ENCODE measurements around the gene ARID5B.

Gene ARID5B

GRCh38 chr10:61899997-61900828 is 1.3 kb upstream of the ARID5B start:
- Histone ChIP-seq H3K79me1 (ENCODE audit: low read depth, low read length) (no peaks in the 10 kb centered on the region), H3K27me3 (ENCODE audit: control insufficient read depth in 3 of 3, insufficient read depth in 3 of 3, low read depth in 1 of 3, low read length in 3 of 3) (peaks cover 0 to 10% (median 0%) of the 10 kb centered on the region in 3 experiments), H3K4ac (ENCODE audit: low read length) (no peak overlapping the region), H3K36me3 (replicated peaks in 1 of 2; ENCODE audit: control insufficient read depth in 2 of 2, insufficient read depth in 2 of 2, low read length in 2 of 2) (no peaks in the 10 kb centered on the region), H3K9ac (ENCODE audit: low read depth, low read length, poor library complexity) (no peak overlapping the region), H2BK5ac (ENCODE audit: low read length) (no peak overlapping the region), H4K91ac (ENCODE audit: low read depth, low read length, poor library complexity) (no peak overlapping the region), H3K18ac (ENCODE audit: low read length) (peak overlapping the region; percentile 90), H2AK5ac (ENCODE audit: low read depth, low read length) (no peak overlapping the region), H3K14ac (ENCODE audit: low read length) (no peak overlapping the region), H2BK15ac (ENCODE audit: low read length) (no peak overlapping the region), H3K4me1 (ENCODE audit: control insufficient read depth in 2 of 2, insufficient read depth in 1 of 2, low read depth in 1 of 2, low read length in 2 of 2) (peaks cover 4 to 5% of the 10 kb centered on the region in 2 donors), H3K27ac (replicated peaks; ENCODE audit: low read length) (no peak overlapping the region), H3K4me2 (ENCODE audit: insufficient read depth, low read length, poor library complexity, severe bottlenecking) (peak overlapping the region; percentile 63), H2BK12ac (ENCODE audit: low read length) (no peak overlapping the region), H3K4me3 (ENCODE audit: low read length in 2 of 2) (peak overlapping the region; percentile 63 to 74), H2BK120ac (ENCODE audit: low read depth, low read length) (no peak overlapping the region), H3K23ac (ENCODE audit: low read depth, low read length, poor library complexity) (no peak overlapping the region), H4K8ac (ENCODE audit: low read depth, low read length) (no peak overlapping the region), H2AFZ (ENCODE audit: low read length) (peak overlapping the region; percentile 95), H3K9me3 (replicated peaks in 1 of 2; ENCODE audit: control insufficient read depth in 2 of 2, insufficient read depth in 1 of 2, low read depth in 1 of 2, low read length in 2 of 2) (no peaks in the 10 kb centered on the region)
- whole genome bisulfite sequencing, 2 donors (ENCODE audit: extremely low coverage in 2 of 2, insufficient read length in 2 of 2, insufficient replicate concordance in 1 of 2) = no CpG with 5 or more reads among the region's 25 CpGs
- DNase-seq (ENCODE audit: low spot score) = no peak

GRCh38 chr10:61901829-61902444 is 438 bp downstream of the ARID5B start:
- no peak overlapping the region for H3K14ac ChIP-seq (ENCODE audit: low read length)
- H2BK120ac ChIP-seq (ENCODE audit: low read depth, low read length) = no peak overlapping the region
- DNase-seq (ENCODE audit: low spot score) = peak; percentile 39
- no peaks in the 10 kb centered on the region for H3K36me3 ChIP-seq (replicated peaks in 1 of 2; ENCODE audit: control insufficient read depth in 2 of 2, insufficient read depth in 2 of 2, low read length in 2 of 2)
- H3K27ac ChIP-seq (replicated peaks; ENCODE audit: low read length) = no peak overlapping the region
- H3K9ac ChIP-seq (ENCODE audit: low read depth, low read length, poor library complexity) = no peak overlapping the region
- no CpG with 5 or more reads among the region's 14 CpGs for WGBS, 2 donors (ENCODE audit: extremely low coverage in 2 of 2, insufficient read length in 2 of 2, insufficient replicate concordance in 1 of 2)
- H2BK5ac ChIP-seq (ENCODE audit: low read length) = no peak overlapping the region
- no peaks in the 10 kb centered on the region for H3K9me3 ChIP-seq (replicated peaks in 1 of 2; ENCODE audit: control insufficient read depth in 2 of 2, insufficient read depth in 1 of 2, low read depth in 1 of 2, low read length in 2 of 2)
- peaks cover 3 to 4% of the 10 kb centered on the region in 2 donors for H3K4me1 ChIP-seq (ENCODE audit: control insufficient read depth in 2 of 2, insufficient read depth in 1 of 2, low read depth in 1 of 2, low read length in 2 of 2)
- no peaks in the 10 kb centered on the region for H3K79me1 ChIP-seq (ENCODE audit: low read depth, low read length)
- no peak overlapping the region for H4K8ac ChIP-seq (ENCODE audit: low read depth, low read length)
- no peak overlapping the region for H3K18ac ChIP-seq (ENCODE audit: low read length)
- H2BK15ac ChIP-seq (ENCODE audit: low read length) = no peak overlapping the region
- H3K27me3 ChIP-seq (ENCODE audit: control insufficient read depth in 3 of 3, insufficient read depth in 3 of 3, low read depth in 1 of 3, low read length in 3 of 3) = peaks cover 0 to 10% (median 0%) of the 10 kb centered on the region in 3 experiments
- no peak overlapping the region for H4K91ac ChIP-seq (ENCODE audit: low read depth, low read length, poor library complexity)
- no peak overlapping the region for H3K4ac ChIP-seq (ENCODE audit: low read length)
- peak overlapping the region; percentile 63 to 78 for H3K4me3 ChIP-seq (ENCODE audit: low read length in 2 of 2)
- H2AK5ac ChIP-seq (ENCODE audit: low read depth, low read length) = no peak overlapping the region
- H2AFZ ChIP-seq (ENCODE audit: low read length) = peak overlapping the region; percentile 95
- H3K4me2 ChIP-seq (ENCODE audit: insufficient read depth, low read length, poor library complexity, severe bottlenecking) = peak overlapping the region; percentile 91
- no peak overlapping the region for H3K23ac ChIP-seq (ENCODE audit: low read depth, low read length, poor library complexity)
- no peak overlapping the region for H2BK12ac ChIP-seq (ENCODE audit: low read length)

GRCh38 chr10:61902445-61903220 is 1.1 kb downstream of the ARID5B start:
- Histone ChIP-seq H4K91ac (ENCODE audit: low read depth, low read length, poor library complexity) (no peak overlapping the region), H2BK15ac (ENCODE audit: low read length) (no peak overlapping the region), H3K4ac (ENCODE audit: low read length) (no peak overlapping the region), H2BK120ac (ENCODE audit: low read depth, low read length) (no peak overlapping the region), H4K8ac (ENCODE audit: low read depth, low read length) (no peak overlapping the region), H3K4me1 (ENCODE audit: control insufficient read depth in 2 of 2, insufficient read depth in 1 of 2, low read depth in 1 of 2, low read length in 2 of 2) (peaks cover 0 to 4% of the 10 kb centered on the region in 2 donors), H2AK5ac (ENCODE audit: low read depth, low read length) (no peak overlapping the region), H3K18ac (ENCODE audit: low read length) (no peak overlapping the region), H3K36me3 (replicated peaks in 1 of 2; ENCODE audit: control insufficient read depth in 2 of 2, insufficient read depth in 2 of 2, low read length in 2 of 2) (no peaks in the 10 kb centered on the region), H3K4me2 (ENCODE audit: insufficient read depth, low read length, poor library complexity, severe bottlenecking) (peak overlapping the region; percentile 91), H3K9me3 (replicated peaks in 1 of 2; ENCODE audit: control insufficient read depth in 2 of 2, insufficient read depth in 1 of 2, low read depth in 1 of 2, low read length in 2 of 2) (no peaks in the 10 kb centered on the region), H3K27ac (replicated peaks; ENCODE audit: low read length) (no peak overlapping the region), H2BK12ac (ENCODE audit: low read length) (no peak overlapping the region), H3K9ac (ENCODE audit: low read depth, low read length, poor library complexity) (no peak overlapping the region), H3K14ac (ENCODE audit: low read length) (no peak overlapping the region), H3K4me3 (ENCODE audit: low read length in 2 of 2) (peak overlapping the region; percentile 63 to 83), H2AFZ (ENCODE audit: low read length) (peak overlapping the region; percentile 95), H3K27me3 (ENCODE audit: control insufficient read depth in 3 of 3, insufficient read depth in 3 of 3, low read depth in 1 of 3, low read length in 3 of 3) (peaks cover 0 to 8% (median 0%) of the 10 kb centered on the region in 3 experiments), H3K23ac (ENCODE audit: low read depth, low read length, poor library complexity) (no peak overlapping the region), H2BK5ac (ENCODE audit: low read length) (no peak overlapping the region), H3K79me1 (ENCODE audit: low read depth, low read length) (no peaks in the 10 kb centered on the region)
- DNase-seq (ENCODE audit: low spot score) = peak; percentile 43
- no CpG with 5 or more reads among the region's 25 CpGs for WGBS, 2 donors (ENCODE audit: extremely low coverage in 2 of 2, insufficient read length in 2 of 2, insufficient replicate concordance in 1 of 2)
